ENCODE results near the gene REL. TPM values are rescaled to one million over a fixed set of nuclear protein-coding genes. Genes with fewer than 3 reads are reported as not detected.
"Not testable (repeated sequence)": the region's sequence is repeated elsewhere in the genome, so short reads cannot be mapped to it uniquely, and the experiment has no call there.

The REL gene
- total RNA-seq, 2 donors from 2014 or later, result 26.7 to 77.0 TPM

DNA sequence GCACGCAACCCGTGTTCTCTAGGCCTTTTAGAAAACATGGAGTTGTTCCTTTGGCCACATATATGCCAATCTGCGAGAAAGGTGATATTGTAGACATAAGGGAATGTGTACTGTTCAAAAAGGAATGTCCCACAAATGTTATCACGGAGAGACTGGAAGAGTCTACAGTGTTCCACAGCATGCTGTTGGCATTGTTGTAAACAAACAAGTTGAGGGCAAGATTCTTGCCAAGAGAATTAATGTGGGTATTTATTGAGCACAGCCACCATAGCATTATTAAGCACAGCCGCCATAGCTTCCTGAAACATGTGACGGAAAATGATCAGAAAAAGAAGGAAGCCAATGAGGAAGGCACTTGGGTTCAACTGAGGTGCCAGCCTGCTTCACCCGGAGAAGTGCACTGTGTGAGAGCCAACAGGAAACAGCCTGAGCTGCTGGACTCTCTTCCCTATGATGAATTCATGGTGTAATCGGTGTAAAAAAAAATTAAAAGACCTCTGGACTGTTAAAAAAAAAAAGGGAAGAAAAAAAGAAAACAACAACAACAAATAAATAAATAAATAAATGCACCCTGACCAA is 29.0 kb upstream of the REL start:
- Mint-ChIP-seq H3K9me3 (no peaks in the 10 kb centered on the region), H3K27ac (no peak overlapping the region), H3K4me1 (ENCODE audit: low read depth in 2 of 2) (peaks cover 0 to 4% of the 10 kb centered on the region in 2 donors), H3K27me3 (peaks cover 2 to 8% of the 10 kb centered on the region in 2 donors), H3K36me3 (no peaks in the 10 kb centered on the region), H3K4me3 (no peak overlapping the region)
- ATAC-seq, result no peak
- DNase-seq (ENCODE audit: low spot score), result no peak

- Mint-ChIP-seq H3K4me3 (no peak overlapping the region), H3K9me3 (no peaks in the 10 kb centered on the region), H3K27me3 (peaks cover 2 to 8% of the 10 kb centered on the region in 2 donors), H3K27ac (no peak overlapping the region), H3K36me3 (no peaks in the 10 kb centered on the region), H3K4me1 (ENCODE audit: low read depth in 2 of 2) (peaks cover 0 to 4% of the 10 kb centered on the region in 2 donors)
- ATAC-seq (no peak), DNase-seq (ENCODE audit: low spot score) (no peak)
Measured at GRCh38 chr2:60853531-60853930, 27.8 kb upstream of the REL start.

DNA sequence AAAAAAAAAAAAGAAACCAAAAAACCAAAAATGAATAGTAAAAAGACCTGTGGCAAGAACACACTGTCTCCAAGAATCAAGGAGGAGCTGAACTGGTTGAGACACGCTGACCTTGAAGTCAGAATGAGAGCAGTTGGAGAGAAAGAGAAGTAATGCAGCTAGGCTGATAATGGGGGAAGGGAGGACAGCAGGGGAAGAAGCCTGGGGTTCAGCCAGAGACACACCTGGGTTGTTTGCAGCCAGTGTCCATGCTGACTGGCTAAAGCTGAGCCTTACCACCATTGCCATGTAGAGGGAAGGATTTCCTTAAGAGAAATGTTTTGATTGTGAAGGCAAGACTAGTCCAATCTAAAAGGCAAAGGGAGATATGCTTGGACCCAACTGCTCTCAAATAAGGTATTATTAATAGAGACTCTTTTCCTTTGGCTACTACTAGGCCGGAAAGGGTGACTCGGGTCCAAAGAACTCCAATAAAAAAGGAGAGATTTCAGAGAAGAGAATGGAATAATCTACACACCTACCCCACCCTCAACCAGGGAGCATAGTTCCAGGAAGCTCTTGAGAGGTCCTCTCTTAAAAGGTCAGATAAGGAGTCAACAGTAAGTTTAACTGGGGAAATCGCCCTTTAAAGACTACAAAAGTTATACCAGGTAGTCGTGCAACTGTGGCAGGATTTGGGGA is 25.2 kb upstream of the REL start:
- no peaks in the 10 kb centered on the region for H3K9me3 Mint-ChIP-seq
- H3K27me3 Mint-ChIP-seq, result peaks cover 5 to 8% of the 10 kb centered on the region in 2 donors
- ATAC-seq, result no peak
- no peaks in the 10 kb centered on the region for H3K36me3 Mint-ChIP-seq
- no peak for DNase-seq (ENCODE audit: low spot score)
- peaks cover 0 to 4% of the 10 kb centered on the region in 2 donors for H3K4me1 Mint-ChIP-seq (ENCODE audit: low read depth in 2 of 2)
- H3K4me3 Mint-ChIP-seq, result no peak overlapping the region
- peak overlapping the region in 1 of 2 donors; percentile 5 for H3K27ac Mint-ChIP-seq

DNA sequence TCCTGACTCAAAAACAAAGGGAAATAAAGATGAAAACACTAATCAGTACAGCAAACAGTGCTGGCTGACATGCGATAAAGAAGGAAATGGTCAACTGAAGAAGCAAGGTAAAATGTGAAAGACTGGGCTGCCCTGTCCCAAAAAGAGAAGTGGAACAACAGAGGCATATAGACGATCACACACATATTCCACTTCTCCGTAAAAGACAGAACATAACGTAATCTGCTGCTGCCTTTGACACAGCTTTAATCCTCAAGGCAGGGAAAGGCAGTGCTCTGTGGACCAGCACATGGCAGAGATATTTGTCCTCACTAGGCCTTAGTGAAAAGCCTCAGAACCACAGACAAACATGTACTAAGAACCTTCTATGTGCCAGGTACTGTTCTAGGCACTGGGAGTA is 24.3 kb upstream of the REL start:
- no peaks in the 10 kb centered on the region for H3K9me3 Mint-ChIP-seq
- peaks cover 0 to 8% of the 10 kb centered on the region in 2 donors for H3K4me1 Mint-ChIP-seq (ENCODE audit: low read depth in 2 of 2)
- H3K27ac Mint-ChIP-seq, result no peak overlapping the region
- no peak for DNase-seq (ENCODE audit: low spot score)
- H3K27me3 Mint-ChIP-seq, result peaks cover 9 to 11% of the 10 kb centered on the region in 2 donors
- no peaks in the 10 kb centered on the region for H3K36me3 Mint-ChIP-seq
- no peak overlapping the region for H3K4me3 Mint-ChIP-seq
- ATAC-seq, result no peak

- DNase-seq (ENCODE audit: low spot score) (no peak), ATAC-seq (no peak)
Measured at GRCh38 chr2:60858897-60859311, 22.5 kb upstream of the REL start.

DNA sequence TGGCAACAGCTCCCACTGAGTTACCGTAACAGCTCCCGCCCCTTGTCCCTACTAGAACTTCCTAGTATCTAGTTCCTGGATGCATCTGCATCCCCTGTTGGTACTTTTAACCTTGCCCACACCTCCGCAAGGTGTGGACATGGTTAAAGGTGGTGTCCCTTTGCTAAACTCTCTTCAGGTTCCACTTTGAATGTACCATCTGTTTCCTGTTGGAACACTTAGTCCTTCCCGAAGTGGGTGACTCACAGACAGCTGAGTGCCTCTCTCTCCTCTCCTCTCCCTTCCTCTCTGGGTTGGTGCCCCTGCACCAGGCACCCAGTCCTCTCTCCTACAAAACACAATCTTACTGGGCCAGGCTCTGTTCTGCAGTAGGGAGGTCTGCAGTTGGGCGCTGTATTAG is 19.6 kb upstream of the REL start:
- H3K4me3 Mint-ChIP-seq, result no peak overlapping the region
- ATAC-seq (no peak), DNase-seq (ENCODE audit: low spot score) (no peak)
- H3K27me3 Mint-ChIP-seq, result peaks cover 12 to 21% of the 10 kb centered on the region in 2 donors
- peaks cover 9 to 10% of the 10 kb centered on the region in 2 donors for H3K4me1 Mint-ChIP-seq (ENCODE audit: low read depth in 2 of 2)
- peaks cover 14% of the 10 kb centered on the region for H3K36me3 Mint-ChIP-seq
- H3K27ac Mint-ChIP-seq, result no peak overlapping the region
- no peaks in the 10 kb centered on the region for H3K9me3 Mint-ChIP-seq

More at GRCh38 chr2:60858897-60859311, 22.5 kb upstream of the REL start:
- no peak overlapping the region for H3K27ac Mint-ChIP-seq
- H3K4me3 Mint-ChIP-seq, result no peak overlapping the region
- peaks cover 6% of the 10 kb centered on the region for H3K36me3 Mint-ChIP-seq
- no peaks in the 10 kb centered on the region for H3K9me3 Mint-ChIP-seq
- peaks cover 9 to 12% of the 10 kb centered on the region in 2 donors for H3K4me1 Mint-ChIP-seq (ENCODE audit: low read depth in 2 of 2)
- H3K27me3 Mint-ChIP-seq, result peaks cover 12 to 21% of the 10 kb centered on the region in 2 donors

- ATAC-seq (no peak), DNase-seq (ENCODE audit: low spot score) (no peak)
- H3K9me3 Mint-ChIP-seq, result peaks cover 6% of the 10 kb centered on the region
- no peak overlapping the region for H3K4me3 Mint-ChIP-seq
- peaks cover 15 to 18% of the 10 kb centered on the region in 2 donors for H3K4me1 Mint-ChIP-seq (ENCODE audit: low read depth in 2 of 2)
- H3K36me3 Mint-ChIP-seq, result peaks cover 22% of the 10 kb centered on the region
- H3K27ac Mint-ChIP-seq, result no peak overlapping the region
- peaks cover 12 to 21% of the 10 kb centered on the region in 2 donors for H3K27me3 Mint-ChIP-seq
Measured at GRCh38 chr2:60862642-60863041, 18.7 kb upstream of the REL start.

DNA sequence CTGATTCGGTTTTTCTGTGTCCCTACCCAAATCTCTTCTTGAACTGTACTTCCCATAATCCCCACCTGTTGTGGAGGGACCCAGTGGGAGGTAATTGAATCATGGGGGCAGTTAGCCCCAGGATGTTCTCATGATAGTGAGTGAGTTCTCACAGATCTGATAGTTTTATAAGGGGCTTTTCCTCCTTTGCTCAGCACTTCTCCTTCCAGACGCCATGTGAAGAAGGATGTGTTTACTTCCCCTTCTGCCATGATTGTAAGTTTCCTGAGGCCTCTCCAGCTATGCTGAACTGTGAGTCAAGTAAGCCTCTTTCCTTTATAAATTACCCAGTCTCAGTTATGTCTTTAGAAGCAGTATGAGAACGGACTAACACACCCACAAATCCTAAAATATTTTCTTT is 16.0 kb upstream of the REL start:
- H3K4me3 Mint-ChIP-seq; H3K27ac Mint-ChIP-seq; ATAC-seq; H3K9me3 Mint-ChIP-seq; DNase-seq (ENCODE audit: low spot score): not testable (repeated sequence)
- H3K36me3 Mint-ChIP-seq, result peaks cover 27% of the 10 kb centered on the region
- H3K27me3 Mint-ChIP-seq, result peaks cover 12 to 21% of the 10 kb centered on the region in 2 donors
- H3K4me1 Mint-ChIP-seq (ENCODE audit: low read depth in 2 of 2), result peaks cover 25 to 30% of the 10 kb centered on the region in 2 donors

GRCh38 chr2:60867007-60867406 is 14.4 kb upstream of the REL start:
- ATAC-seq (no peak), DNase-seq (ENCODE audit: low spot score) (no peak)
- Mint-ChIP-seq H3K4me3 (peak overlapping the region; percentile 51), H3K9me3 (peaks cover 10% of the 10 kb centered on the region), H3K27ac (peak overlapping the region; percentile 88 to 98), H3K4me1 (ENCODE audit: low read depth in 2 of 2) (peaks cover 23 to 31% of the 10 kb centered on the region in 2 donors), H3K27me3 (peaks cover 5 to 17% of the 10 kb centered on the region in 2 donors), H3K36me3 (peaks cover 27% of the 10 kb centered on the region)

DNA sequence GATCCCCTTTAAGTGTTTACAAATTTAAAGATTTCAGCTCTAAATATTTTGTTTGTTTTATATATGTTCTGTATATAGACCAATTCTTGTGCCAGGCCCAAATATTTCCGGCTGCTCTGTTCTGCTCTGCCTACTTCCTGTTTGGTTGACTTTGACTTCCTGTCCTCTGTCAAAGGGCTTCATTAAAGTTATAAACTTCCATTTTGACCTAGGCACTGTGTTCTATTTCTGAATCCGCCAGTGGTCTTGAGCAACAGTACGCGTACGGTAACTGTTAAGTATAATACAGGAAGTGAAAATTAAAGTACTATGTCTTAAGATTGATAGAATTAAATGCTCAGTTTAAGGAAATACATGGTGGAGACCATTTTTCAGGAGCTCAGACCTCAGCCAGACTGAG is 13.5 kb upstream of the REL start:
- Mint-ChIP-seq H3K27me3 (peaks cover under 1 to 9% of the 10 kb centered on the region in 2 donors), H3K4me3 (peak overlapping the region; percentile 78), H3K36me3 (peaks cover 23% of the 10 kb centered on the region), H3K27ac (peak overlapping the region; percentile 88 to 98), H3K4me1 (ENCODE audit: low read depth in 2 of 2) (peaks cover 27 to 36% of the 10 kb centered on the region in 2 donors), H3K9me3 (peaks cover 12% of the 10 kb centered on the region)
- ATAC-seq, result peak; percentile 84 to 93
- DNase-seq (ENCODE audit: low spot score), result peak; percentile 70

- ATAC-seq, result no peak
- H3K9me3 Mint-ChIP-seq, result peaks cover 12% of the 10 kb centered on the region
- DNase-seq (ENCODE audit: low spot score), result no peak
- H3K4me3 Mint-ChIP-seq, result peak overlapping the region; percentile 22
- peaks cover 0 to under 1% of the 10 kb centered on the region in 2 donors for H3K27me3 Mint-ChIP-seq
- peaks cover 27 to 30% of the 10 kb centered on the region in 2 donors for H3K4me1 Mint-ChIP-seq (ENCODE audit: low read depth in 2 of 2)
- H3K36me3 Mint-ChIP-seq, result peaks cover 21% of the 10 kb centered on the region
- H3K27ac Mint-ChIP-seq, result peak overlapping the region; percentile 88 to 98
Measured at GRCh38 chr2:60868589-60869273, 12.6 kb upstream of the REL start.

GRCh38 chr2:60872510-60872928 is 8.9 kb upstream of the REL start:
- H3K36me3 Mint-ChIP-seq, result peaks cover 7% of the 10 kb centered on the region
- H3K27me3 Mint-ChIP-seq, result no peaks in the 10 kb centered on the region
- H3K9me3 Mint-ChIP-seq, result peaks cover 7% of the 10 kb centered on the region
- DNase-seq (ENCODE audit: low spot score) (no peak), ATAC-seq (peak; percentile 77 to 85)
- peak overlapping the region; percentile 7 for H3K4me3 Mint-ChIP-seq
- H3K27ac Mint-ChIP-seq, result peak overlapping the region; percentile 59 to 88
- peaks cover 23% of the 10 kb centered on the region in 2 donors for H3K4me1 Mint-ChIP-seq (ENCODE audit: low read depth in 2 of 2)

- Mint-ChIP-seq H3K36me3 (no peaks in the 10 kb centered on the region), H3K4me1 (ENCODE audit: low read depth in 2 of 2) (peaks cover 14 to 16% of the 10 kb centered on the region in 2 donors), H3K4me3 (no peak overlapping the region), H3K27ac (peak overlapping the region in 1 of 2 donors; percentile 88), H3K9me3 (peaks cover 2% of the 10 kb centered on the region), H3K27me3 (no peaks in the 10 kb centered on the region)
- DNase-seq (ENCODE audit: low spot score), result no peak
- ATAC-seq, result no peak
Measured at GRCh38 chr2:60873381-60873780, 8.0 kb upstream of the REL start.

GRCh38 chr2:60875520-60875919 is 5.9 kb upstream of the REL start:
- H3K27ac Mint-ChIP-seq, result no peak overlapping the region

More at GRCh38 chr2:60875520-60875919, 5.9 kb upstream of the REL start:
- H3K4me3 Mint-ChIP-seq, result no peak overlapping the region
- no peaks in the 10 kb centered on the region for H3K36me3 Mint-ChIP-seq
- H3K4me1 Mint-ChIP-seq (ENCODE audit: low read depth in 2 of 2), result peaks cover 12 to 17% of the 10 kb centered on the region in 2 donors
- DNase-seq (ENCODE audit: low spot score) (no peak), ATAC-seq (no peak)
- H3K9me3 Mint-ChIP-seq, result peaks cover 2% of the 10 kb centered on the region
- H3K27me3 Mint-ChIP-seq, result no peaks in the 10 kb centered on the region
